ENCODE data around the gene UBE2D4.

DNA sequence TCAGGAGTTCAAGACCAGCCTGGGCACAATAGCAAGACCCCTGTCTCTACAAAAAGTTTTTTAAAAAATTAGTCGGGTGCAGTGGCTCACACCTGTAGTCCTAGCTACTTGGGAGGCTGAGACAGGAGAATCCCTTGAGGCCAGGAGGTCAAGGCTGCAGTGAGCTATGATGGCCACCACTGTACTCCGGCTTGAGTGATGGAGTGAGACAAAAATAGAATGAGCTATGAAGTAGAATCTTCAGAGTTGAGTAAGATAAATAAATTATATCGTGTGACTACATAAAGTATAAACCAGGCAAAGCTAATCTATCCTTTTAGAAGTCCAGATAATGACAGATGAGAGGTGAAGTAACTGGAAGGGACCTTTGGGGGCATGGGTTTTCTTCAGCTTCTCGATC, 41.6 kb upstream of the UBE2D4 start:
- no peak for TF ChIP-seq CTCF (IDR thresholded peaks at IDR 0.05)
- no peak for TF ChIP-seq POLR2A (IDR thresholded peaks at IDR 0.05)
